ENCODE results near the gene SLC25A34.

The SLC25A34 gene

GRCh38 chr1:15770313-15770962 lies 34.4 kb downstream of the SLC25A34 start:
- peaks cover 2 to 4% of the 10 kb centered on the region in 2 donors for H3K4me1 ChIP-seq (ENCODE audit: control insufficient read depth in 1 of 2, insufficient read depth in 2 of 2, low read length in 2 of 2)
- no peaks in the 10 kb centered on the region for H3K9me3 ChIP-seq (ENCODE audit: control insufficient read depth in 1 of 2, low read length in 2 of 2)
- H3K27me3 ChIP-seq (ENCODE audit: control insufficient read depth in 1 of 2, insufficient read depth in 2 of 2, low read length in 2 of 2) = no peaks in the 10 kb centered on the region
- peaks cover 44 to 60% of the 10 kb centered on the region in 2 donors for H3K36me3 ChIP-seq (ENCODE audit: control insufficient read depth in 1 of 2, insufficient read depth in 2 of 2, low read length in 2 of 2)
- no peak overlapping the region for H3K4me3 ChIP-seq (ENCODE audit: low read depth in 1 of 2, low read length in 2 of 2)
- H3K27ac ChIP-seq (ENCODE audit: low read depth, low read length) = no peak overlapping the region
- no peak overlapping the region for H3K9ac ChIP-seq (ENCODE audit: low read depth in 1 of 2, low read length in 2 of 2)

DNA sequence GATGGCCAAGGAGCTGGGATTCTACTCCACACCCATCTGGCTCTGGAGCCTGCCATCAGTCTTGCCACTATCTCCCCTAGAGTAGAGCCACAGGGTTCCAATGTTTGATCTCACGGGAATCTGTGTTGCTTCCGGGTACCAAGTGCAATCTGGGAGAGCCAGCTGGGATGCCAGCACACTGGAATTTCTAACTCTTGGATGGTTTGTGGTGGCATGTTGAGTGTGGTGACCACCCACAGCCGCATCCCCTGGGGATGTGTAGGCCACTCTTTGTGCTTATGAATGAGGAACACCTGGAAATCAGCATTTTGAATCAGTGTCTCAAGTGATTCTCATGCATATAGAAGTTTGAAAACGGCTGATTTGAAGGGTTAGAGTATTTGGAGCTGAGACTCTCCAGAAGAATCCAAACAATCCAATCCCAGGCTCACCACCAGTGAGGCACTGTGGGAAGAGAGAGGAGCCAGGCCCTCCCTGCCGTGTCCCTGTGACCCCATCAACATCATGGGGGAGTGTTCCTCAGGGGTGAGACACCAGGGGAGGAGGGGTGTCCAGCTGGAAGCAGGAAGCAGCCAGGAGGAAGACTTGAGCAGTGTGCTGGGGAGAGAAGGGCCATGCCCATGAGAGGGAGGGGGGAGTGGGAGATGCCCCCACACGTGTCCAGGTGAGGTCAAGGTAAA lies 35.9 kb downstream of the SLC25A34 start:
- Histone ChIP-seq H3K4me3 (ENCODE audit: low read depth in 1 of 2, low read length in 2 of 2) (no peak overlapping the region), H3K9me3 (ENCODE audit: control insufficient read depth in 1 of 2, low read length in 2 of 2) (no peaks in the 10 kb centered on the region), H3K36me3 (ENCODE audit: control insufficient read depth in 1 of 2, insufficient read depth in 2 of 2, low read length in 2 of 2) (peaks cover 48 to 64% of the 10 kb centered on the region in 2 donors), H3K9ac (ENCODE audit: low read depth in 1 of 2, low read length in 2 of 2) (no peak overlapping the region), H3K27ac (ENCODE audit: low read depth, low read length) (no peak overlapping the region), H3K4me1 (ENCODE audit: control insufficient read depth in 1 of 2, insufficient read depth in 2 of 2, low read length in 2 of 2) (peaks cover 0 to 6% of the 10 kb centered on the region in 2 donors), H3K27me3 (ENCODE audit: control insufficient read depth in 1 of 2, insufficient read depth in 2 of 2, low read length in 2 of 2) (no peaks in the 10 kb centered on the region)

DNA sequence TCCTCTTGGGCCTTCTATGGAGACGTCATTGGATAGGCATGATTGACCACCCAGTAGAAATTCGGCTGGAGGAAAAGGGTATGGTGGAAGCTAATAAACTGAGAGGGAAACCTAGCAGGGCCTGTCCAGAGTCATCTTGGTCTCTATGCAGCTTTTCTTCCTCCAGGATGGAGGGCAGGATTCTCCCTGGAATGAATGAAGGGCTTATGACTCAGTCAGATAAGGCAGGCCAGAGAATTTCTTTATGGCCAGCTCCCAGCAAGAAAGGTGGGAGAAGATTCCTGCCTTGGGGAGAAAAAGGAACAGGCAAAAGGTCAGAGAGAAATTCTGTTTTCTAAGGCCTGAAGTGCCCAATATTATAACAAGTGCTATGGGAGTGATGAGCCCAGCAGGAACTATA lies 39.6 kb downstream of the SLC25A34 start:
- H3K9ac ChIP-seq (ENCODE audit: low read depth in 1 of 2, low read length in 2 of 2) = no peak overlapping the region
- H3K4me1 ChIP-seq (ENCODE audit: control insufficient read depth in 1 of 2, insufficient read depth in 2 of 2, low read length in 2 of 2) = peaks cover 3 to 23% of the 10 kb centered on the region in 2 donors
- peaks cover 36 to 56% of the 10 kb centered on the region in 2 donors for H3K36me3 ChIP-seq (ENCODE audit: control insufficient read depth in 1 of 2, insufficient read depth in 2 of 2, low read length in 2 of 2)
- H3K9me3 ChIP-seq (ENCODE audit: control insufficient read depth in 1 of 2, low read length in 2 of 2) = no peaks in the 10 kb centered on the region
- no peaks in the 10 kb centered on the region for H3K27me3 ChIP-seq (ENCODE audit: control insufficient read depth in 1 of 2, insufficient read depth in 2 of 2, low read length in 2 of 2)
- no peak overlapping the region for H3K4me3 ChIP-seq (ENCODE audit: low read depth in 1 of 2, low read length in 2 of 2)
- no peak overlapping the region for H3K27ac ChIP-seq (ENCODE audit: low read depth, low read length)

- H3K9ac ChIP-seq (ENCODE audit: low read depth in 1 of 2, low read length in 2 of 2) = no peak overlapping the region
- H3K4me1 ChIP-seq (ENCODE audit: control insufficient read depth in 1 of 2, insufficient read depth in 2 of 2, low read length in 2 of 2) = peaks cover 3 to 23% of the 10 kb centered on the region in 2 donors
- H3K4me3 ChIP-seq (ENCODE audit: low read depth in 1 of 2, low read length in 2 of 2) = no peak overlapping the region
- no peaks in the 10 kb centered on the region for H3K27me3 ChIP-seq (ENCODE audit: control insufficient read depth in 1 of 2, insufficient read depth in 2 of 2, low read length in 2 of 2)
- peaks cover 25 to 53% of the 10 kb centered on the region in 2 donors for H3K36me3 ChIP-seq (ENCODE audit: control insufficient read depth in 1 of 2, insufficient read depth in 2 of 2, low read length in 2 of 2)
- H3K9me3 ChIP-seq (ENCODE audit: control insufficient read depth in 1 of 2, low read length in 2 of 2) = no peaks in the 10 kb centered on the region
- no peak overlapping the region for H3K27ac ChIP-seq (ENCODE audit: low read depth, low read length)
These were observed 42.0 kb downstream of the SLC25A34 start for GRCh38 chr1:15777909-15778707.

DNA sequence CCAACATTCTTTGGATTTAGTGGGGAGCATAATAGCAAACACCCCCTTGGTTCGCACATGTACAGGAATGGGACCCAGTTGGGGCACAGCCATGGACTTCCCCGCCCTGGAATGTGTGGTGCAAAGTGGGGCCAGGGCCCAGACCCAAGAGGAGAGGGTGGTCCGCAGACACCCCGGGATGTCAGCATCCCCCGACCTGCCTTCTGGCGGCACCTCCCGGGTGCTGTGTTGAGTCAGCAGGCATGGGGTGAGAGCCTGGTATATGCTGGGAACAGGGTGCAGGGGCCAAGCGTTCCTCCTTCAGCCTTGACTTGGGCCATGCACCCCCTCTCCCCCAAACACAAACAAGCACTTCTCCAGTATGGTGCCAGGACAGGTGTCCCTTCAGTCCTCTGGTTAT lies 49.6 kb downstream of the SLC25A34 start:
- H3K27ac ChIP-seq (ENCODE audit: low read depth, low read length) = no peak overlapping the region
- no peak overlapping the region for H3K4me3 ChIP-seq (ENCODE audit: low read depth in 1 of 2, low read length in 2 of 2)
- peaks cover 4 to 29% of the 10 kb centered on the region in 2 donors for H3K36me3 ChIP-seq (ENCODE audit: control insufficient read depth in 1 of 2, insufficient read depth in 2 of 2, low read length in 2 of 2)
- H3K27me3 ChIP-seq (ENCODE audit: control insufficient read depth in 1 of 2, insufficient read depth in 2 of 2, low read length in 2 of 2) = no peaks in the 10 kb centered on the region
- no peaks in the 10 kb centered on the region for H3K9me3 ChIP-seq (ENCODE audit: control insufficient read depth in 1 of 2, low read length in 2 of 2)
- H3K4me1 ChIP-seq (ENCODE audit: control insufficient read depth in 1 of 2, insufficient read depth in 2 of 2, low read length in 2 of 2) = peaks cover 3 to 5% of the 10 kb centered on the region in 2 donors
- H3K9ac ChIP-seq (ENCODE audit: low read depth in 1 of 2, low read length in 2 of 2) = no peak overlapping the region

GRCh38 chr1:15786581-15786980 lies 50.5 kb downstream of the SLC25A34 start:
- peaks cover 3 to 5% of the 10 kb centered on the region in 2 donors for H3K4me1 ChIP-seq (ENCODE audit: control insufficient read depth in 1 of 2, insufficient read depth in 2 of 2, low read length in 2 of 2)
- H3K4me3 ChIP-seq (ENCODE audit: low read depth in 1 of 2, low read length in 2 of 2) = no peak overlapping the region
- H3K36me3 ChIP-seq (ENCODE audit: control insufficient read depth in 1 of 2, insufficient read depth in 2 of 2, low read length in 2 of 2) = peaks cover 4 to 29% of the 10 kb centered on the region in 2 donors
- no peak overlapping the region for H3K9ac ChIP-seq (ENCODE audit: low read depth in 1 of 2, low read length in 2 of 2)
- no peaks in the 10 kb centered on the region for H3K27me3 ChIP-seq (ENCODE audit: control insufficient read depth in 1 of 2, insufficient read depth in 2 of 2, low read length in 2 of 2)
- H3K27ac ChIP-seq (ENCODE audit: low read depth, low read length) = no peak overlapping the region
- H3K9me3 ChIP-seq (ENCODE audit: control insufficient read depth in 1 of 2, low read length in 2 of 2) = no peaks in the 10 kb centered on the region

GRCh38 chr1:15788624-15789301 lies 52.7 kb downstream of the SLC25A34 start:
- H3K9ac ChIP-seq (ENCODE audit: low read depth in 1 of 2, low read length in 2 of 2) = no peak overlapping the region
- peaks cover 4 to 18% of the 10 kb centered on the region in 2 donors for H3K36me3 ChIP-seq (ENCODE audit: control insufficient read depth in 1 of 2, insufficient read depth in 2 of 2, low read length in 2 of 2)
- H3K4me3 ChIP-seq (ENCODE audit: low read depth in 1 of 2, low read length in 2 of 2) = no peak overlapping the region
- H3K4me1 ChIP-seq (ENCODE audit: control insufficient read depth in 1 of 2, insufficient read depth in 2 of 2, low read length in 2 of 2) = peaks cover 15 to 19% of the 10 kb centered on the region in 2 donors
- no peak overlapping the region for H3K27ac ChIP-seq (ENCODE audit: low read depth, low read length)
- H3K27me3 ChIP-seq (ENCODE audit: control insufficient read depth in 1 of 2, insufficient read depth in 2 of 2, low read length in 2 of 2) = no peaks in the 10 kb centered on the region
- no peaks in the 10 kb centered on the region for H3K9me3 ChIP-seq (ENCODE audit: control insufficient read depth in 1 of 2, low read length in 2 of 2)

Data from duodenal mucosa (tissue), 2 donors.